Measurements from ENCODE around the gene TGFBR3.

TGFBR3 gene

DNA sequence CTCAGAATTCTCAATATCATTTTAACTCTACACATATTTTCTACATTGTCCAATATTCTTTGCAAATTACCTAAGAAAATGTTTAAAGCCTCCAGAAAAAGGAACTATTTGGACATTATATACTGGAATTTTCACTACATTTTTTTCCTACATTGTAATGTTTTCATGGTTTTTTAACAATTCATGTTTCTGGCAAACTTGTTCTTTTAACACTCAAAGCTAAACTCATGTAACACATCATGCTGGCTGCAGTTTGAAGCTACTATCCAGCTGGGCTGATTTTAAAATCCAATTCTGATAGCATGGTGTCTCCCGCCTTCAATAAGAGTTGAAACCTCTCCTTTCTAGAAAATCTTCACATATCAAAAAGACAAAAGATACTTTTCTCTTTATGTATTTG lies 52.0 kb downstream of the TGFBR3 start:
- DNase-seq (ENCODE audit: low read depth), result no peak
- TF ChIP-seq, protein P1, sequence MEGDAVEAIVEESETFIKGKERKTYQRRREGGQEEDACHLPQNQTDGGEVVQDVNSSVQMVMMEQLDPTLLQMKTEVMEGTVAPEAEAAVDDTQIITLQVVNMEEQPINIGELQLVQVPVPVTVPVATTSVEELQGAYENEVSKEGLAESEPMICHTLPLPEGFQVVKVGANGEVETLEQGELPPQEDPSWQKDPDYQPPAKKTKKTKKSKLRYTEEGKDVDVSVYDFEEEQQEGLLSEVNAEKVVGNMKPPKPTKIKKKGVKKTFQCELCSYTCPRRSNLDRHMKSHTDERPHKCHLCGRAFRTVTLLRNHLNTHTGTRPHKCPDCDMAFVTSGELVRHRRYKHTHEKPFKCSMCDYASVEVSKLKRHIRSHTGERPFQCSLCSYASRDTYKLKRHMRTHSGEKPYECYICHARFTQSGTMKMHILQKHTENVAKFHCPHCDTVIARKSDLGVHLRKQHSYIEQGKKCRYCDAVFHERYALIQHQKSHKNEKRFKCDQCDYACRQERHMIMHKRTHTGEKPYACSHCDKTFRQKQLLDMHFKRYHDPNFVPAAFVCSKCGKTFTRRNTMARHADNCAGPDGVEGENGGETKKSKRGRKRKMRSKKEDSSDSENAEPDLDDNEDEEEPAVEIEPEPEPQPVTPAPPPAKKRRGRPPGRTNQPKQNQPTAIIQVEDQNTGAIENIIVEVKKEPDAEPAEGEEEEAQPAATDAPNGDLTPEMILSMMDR (IDR thresholded peaks at IDR 0.05; ENCODE audit: insufficient read depth, low read depth, low read length, missing control alignments), result no peak
- no peak overlapping the region for H3K4me3 ChIP-seq (ENCODE audit: low read depth, low read length)

DNA sequence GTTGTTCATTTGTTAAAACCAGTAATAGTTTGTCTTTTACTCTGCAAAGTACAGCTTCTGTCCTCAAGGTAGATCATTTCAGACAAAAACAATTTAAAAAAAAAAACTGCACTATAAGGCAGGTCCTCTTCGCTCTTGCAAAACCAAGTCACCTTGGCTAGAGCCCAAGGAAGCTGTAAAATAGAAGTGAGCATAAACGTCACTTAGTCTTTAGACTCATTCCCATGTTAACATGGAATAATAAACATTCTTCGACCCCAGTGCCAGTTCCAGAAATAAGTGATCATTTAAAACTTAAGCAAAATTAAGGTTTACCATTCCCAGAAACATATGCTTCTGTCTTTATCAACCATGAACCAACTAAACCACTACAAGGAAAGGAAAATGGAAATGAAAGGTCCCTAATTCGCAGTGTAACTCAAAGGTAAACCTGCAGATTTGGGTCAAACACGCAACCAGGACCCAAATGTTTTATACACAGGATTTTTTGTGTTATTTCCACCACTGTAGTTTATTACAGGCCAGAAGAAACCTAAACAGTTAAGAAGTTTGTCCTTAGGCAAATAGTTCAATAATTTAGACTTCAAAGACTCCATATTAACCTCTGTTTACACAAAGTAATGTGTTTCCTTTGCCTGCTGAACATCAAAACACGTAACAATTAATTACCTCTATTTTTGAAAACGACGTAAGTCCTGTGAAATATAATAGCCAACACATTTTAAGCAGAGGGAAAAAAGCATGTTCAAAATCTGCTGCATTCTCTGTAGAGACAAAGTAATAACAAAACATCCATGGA lies 54.6 kb downstream of the TGFBR3 start:
- TF ChIP-seq, protein P1 (IDR thresholded peaks at IDR 0.05; ENCODE audit: insufficient read depth, low read depth, low read length, missing control alignments), result no peak
- no peak for DNase-seq (ENCODE audit: low read depth)
- H3K4me3 ChIP-seq (ENCODE audit: low read depth, low read length), result no peak overlapping the region

DNA sequence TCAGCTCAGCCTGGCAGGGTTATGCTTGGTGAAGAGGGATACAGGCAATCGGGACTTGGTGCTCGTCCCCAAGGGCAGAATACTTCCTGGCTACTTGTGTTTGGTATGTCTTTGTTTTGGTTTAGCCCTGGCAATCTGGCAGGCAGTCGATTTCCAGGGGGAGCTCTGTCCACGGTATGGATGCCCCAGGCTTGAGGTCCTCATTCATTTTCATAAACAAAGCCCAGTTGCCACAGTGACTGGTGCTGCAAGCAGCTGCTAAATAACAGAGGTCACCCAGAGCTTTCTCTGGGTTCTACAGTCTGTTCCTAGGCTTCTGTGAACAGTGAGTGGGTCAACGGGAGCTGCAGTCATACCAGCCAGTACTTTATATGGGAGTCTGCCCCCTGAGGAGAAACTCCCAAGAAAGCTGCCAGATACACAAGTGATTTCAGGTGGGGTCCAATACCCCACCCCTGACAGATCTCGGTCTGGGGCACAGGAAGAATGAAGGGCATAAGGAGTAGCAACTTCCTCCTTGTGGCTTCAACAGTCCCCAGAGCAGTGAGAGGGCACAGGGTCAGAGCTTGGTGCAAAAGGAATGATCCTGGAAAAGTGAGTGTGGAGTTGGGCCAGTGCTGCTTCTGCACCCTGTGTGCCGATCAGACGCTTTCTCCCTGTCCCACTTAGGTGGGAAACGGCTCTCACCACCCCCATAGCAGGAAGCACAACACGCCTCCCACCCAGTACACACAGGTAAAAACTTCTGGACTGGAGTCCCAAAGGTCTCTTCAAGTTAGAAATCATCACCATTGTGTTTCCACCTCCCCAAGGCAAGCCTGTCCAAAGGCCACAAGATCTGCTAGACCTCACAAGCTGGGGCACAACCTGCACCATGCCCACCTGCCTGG lies 55.5 kb downstream of the TGFBR3 start:
- no peak for DNase-seq (ENCODE audit: low read depth)
- TF ChIP-seq, protein P1 (IDR thresholded peaks at IDR 0.05; ENCODE audit: insufficient read depth, low read depth, low read length, missing control alignments), result no peak
- no peak overlapping the region for H3K4me3 ChIP-seq (ENCODE audit: low read depth, low read length)

DNA sequence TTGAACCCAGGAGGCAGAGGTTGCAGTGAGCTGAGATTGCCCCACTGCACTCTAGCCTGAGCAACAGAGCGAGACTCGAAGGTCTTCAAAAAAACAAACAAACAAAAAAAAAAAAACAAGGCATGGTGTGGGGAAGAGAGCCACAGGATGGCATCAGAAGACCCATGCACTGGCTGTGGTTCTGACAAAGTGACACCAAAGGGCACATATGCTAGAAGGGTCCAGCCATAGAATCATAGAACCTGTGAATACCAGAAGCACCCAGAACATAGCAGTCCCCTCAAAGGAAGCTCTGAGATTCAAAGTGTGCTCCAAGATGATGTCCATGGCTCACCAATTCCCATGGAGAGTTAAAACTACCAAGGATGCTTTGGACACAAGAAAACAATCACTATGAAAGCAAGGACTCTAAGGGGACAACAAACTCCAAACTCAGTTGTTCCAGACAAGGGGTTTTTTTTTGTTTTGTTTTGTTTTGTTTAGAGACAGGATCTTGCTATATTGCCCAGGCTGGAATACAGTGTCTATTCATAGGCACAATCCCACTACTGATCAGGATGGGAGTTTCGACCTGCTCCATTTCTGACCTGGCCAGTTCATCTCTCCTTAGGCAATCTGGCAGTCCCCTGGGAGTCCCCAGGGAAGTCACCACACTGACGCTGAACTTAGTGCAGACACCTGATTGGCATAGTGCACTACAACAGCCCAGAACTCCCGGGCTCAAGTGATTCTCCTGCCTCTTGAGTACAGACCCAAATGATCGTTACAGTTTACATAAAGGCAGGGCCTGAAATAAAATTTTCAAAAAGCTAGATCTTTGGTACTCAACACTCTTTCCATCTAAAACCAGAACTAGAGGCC lies 56.4 kb downstream of the TGFBR3 start:
- H3K4me3 ChIP-seq (ENCODE audit: low read depth, low read length), result no peak overlapping the region
- TF ChIP-seq, protein P1 (IDR thresholded peaks at IDR 0.05; ENCODE audit: insufficient read depth, low read depth, low read length, missing control alignments), result no peak
- DNase-seq (ENCODE audit: low read depth), result no peak

DNA sequence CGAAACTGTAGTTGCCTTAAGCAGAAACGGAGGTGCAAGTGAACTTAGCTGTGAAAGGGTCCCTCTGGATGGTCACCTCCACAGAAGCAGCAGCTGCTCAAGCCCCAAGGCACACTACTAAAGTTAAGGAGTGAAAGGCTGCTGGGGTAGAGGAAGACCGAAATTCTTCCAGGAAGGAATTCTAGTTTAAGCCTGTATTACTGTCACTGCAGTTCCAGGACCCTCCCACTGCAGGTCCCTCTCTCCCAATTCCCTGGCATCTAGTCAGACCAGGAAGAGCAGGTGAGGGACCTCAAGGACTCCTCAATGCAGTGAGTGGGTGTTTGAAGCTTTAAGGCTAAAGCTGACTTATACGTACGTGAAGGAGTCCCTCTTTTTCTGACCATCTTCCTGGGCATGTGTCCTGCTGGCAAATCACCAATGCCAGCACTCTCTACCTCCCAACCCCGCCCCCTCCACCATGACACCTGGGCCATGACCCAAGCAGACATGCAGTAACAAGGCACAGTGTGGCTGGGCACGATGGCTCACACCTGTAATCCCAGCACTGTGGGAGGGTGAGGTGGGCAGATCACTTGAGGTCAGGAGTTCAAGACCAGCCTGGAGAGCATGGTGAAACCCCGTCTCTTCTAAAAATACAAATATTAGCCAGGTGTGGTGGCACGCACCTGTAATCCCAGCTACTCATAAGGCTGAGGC lies 57.2 kb downstream of the TGFBR3 start:
- H3K4me3 ChIP-seq (ENCODE audit: low read depth, low read length), result no peak overlapping the region
- no peak for DNase-seq (ENCODE audit: low read depth)
- TF ChIP-seq, protein P1 (IDR thresholded peaks at IDR 0.05; ENCODE audit: insufficient read depth, low read depth, low read length, missing control alignments), result no peak
